ENCODE measurements around the gene CLDN16. TPM values are rescaled to one million over a fixed set of nuclear protein-coding genes. Genes with fewer than 3 reads are reported as not detected.

Gene CLDN16
- total and polyA plus RNA-seq, 7 donors, result not detected

DNA sequence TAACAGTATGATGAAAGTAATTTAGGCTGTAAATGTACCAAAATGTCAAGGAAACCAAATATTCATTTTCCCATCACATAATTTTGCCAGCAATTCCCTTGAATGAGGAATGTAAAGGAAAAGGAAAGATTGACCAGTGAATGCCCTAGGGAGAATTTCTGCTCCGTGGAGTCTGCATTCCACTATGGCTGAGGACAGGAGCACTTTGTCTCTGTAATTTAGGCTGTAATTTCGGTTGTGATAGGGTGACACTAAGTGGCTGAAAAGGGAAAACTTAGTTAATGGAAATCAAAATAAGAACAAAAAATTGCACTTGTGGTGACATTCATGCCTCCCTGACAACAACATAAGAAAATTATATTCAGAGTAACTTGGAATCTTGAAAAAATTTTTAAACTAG is 70.1 kb downstream of the CLDN16 start:
- TF ChIP-seq, protein P1, sequence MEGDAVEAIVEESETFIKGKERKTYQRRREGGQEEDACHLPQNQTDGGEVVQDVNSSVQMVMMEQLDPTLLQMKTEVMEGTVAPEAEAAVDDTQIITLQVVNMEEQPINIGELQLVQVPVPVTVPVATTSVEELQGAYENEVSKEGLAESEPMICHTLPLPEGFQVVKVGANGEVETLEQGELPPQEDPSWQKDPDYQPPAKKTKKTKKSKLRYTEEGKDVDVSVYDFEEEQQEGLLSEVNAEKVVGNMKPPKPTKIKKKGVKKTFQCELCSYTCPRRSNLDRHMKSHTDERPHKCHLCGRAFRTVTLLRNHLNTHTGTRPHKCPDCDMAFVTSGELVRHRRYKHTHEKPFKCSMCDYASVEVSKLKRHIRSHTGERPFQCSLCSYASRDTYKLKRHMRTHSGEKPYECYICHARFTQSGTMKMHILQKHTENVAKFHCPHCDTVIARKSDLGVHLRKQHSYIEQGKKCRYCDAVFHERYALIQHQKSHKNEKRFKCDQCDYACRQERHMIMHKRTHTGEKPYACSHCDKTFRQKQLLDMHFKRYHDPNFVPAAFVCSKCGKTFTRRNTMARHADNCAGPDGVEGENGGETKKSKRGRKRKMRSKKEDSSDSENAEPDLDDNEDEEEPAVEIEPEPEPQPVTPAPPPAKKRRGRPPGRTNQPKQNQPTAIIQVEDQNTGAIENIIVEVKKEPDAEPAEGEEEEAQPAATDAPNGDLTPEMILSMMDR (IDR thresholded peaks at IDR 0.05), result no peak
- Histone ChIP-seq H3K4me1 (no peaks in the 10 kb centered on the region), H3K36me3 (ENCODE audit: insufficient read depth in 1 of 2, low read depth in 1 of 2) (no peaks in the 10 kb centered on the region), H3K27me3 (ENCODE audit: insufficient read depth in 3 of 3, low read length in 2 of 3) (no peaks in the 10 kb centered on the region), H3K4me3 (no peak overlapping the region), H3K9me3 (no peaks in the 10 kb centered on the region), H3K27ac (no peak overlapping the region)
- intact Hi-C loops (cut with DNase I), result no loop called here
- DNase-seq (no peak), ATAC-seq (no peak)
- 14 to 27% (median 19%) methylated on average over 2 of the region's 2 CpGs for WGBS, 3 donors

Other genes with a start within 250 kb of the CLDN16 start
- under 1 TPM in 3 of 4 donors, not detected in 1; 0.25 to 0.62 (median 0.39) TPM for gene CLDN1, start 65.7 kb upstream of the CLDN16 start, total RNA-seq
- gene CLDN1, start 65.7 kb upstream of the CLDN16 start, polyA plus RNA-seq, result under 1 TPM; 0.30 to 0.51 (median 0.35) TPM
- not detected for gene TMEM207, start 61.7 kb downstream of the CLDN16 start, total RNA-seq
- not detected for gene TMEM207, start 61.7 kb downstream of the CLDN16 start, polyA plus RNA-seq
- 1 to 10 TPM; 2.1 to 5.2 (median 4.6) TPM for gene IL1RAP, start 125.9 kb downstream of the CLDN16 start, total RNA-seq
- 1 to 10 TPM in 2 of 3 donors, under 1 TPM in 1; 0.70 to 6.3 (median 1.1) TPM for gene IL1RAP, start 125.9 kb downstream of the CLDN16 start, polyA plus RNA-seq

All from psoas muscle (tissue), 8 donors.